ENCODE results near the gene SULT1A2. TPM values are rescaled to one million over a fixed set of nuclear protein-coding genes. Genes with fewer than 3 reads are reported as not detected.

The SULT1A2 gene
- total and polyA plus RNA-seq, 2 of the 13 experiments (the other 11 are each of a cell fraction or from before 2014, with no cell fraction given) = 33.0 to 34.2 TPM

- TF ChIP-seq PRDM10 (CRISPR knock-in tag; IDR thresholded peaks at IDR 0.05; ENCODE audit: low read depth) (0 out of 2 replicates have a peak, but pooled peaks have one; percentile 10), ZNF33B (CRISPR knock-in tag; IDR thresholded peaks at IDR 0.05) (no peak), SPEN (CRISPR knock-in tag; IDR thresholded peaks at IDR 0.05; ENCODE audit: low read depth) (peak; percentile 5; the same call in 1 of the 2 replicates), MTA1 (CRISPR knock-in tag; IDR thresholded peaks at IDR 0.05; ENCODE audit: borderline replicate concordance) (no peak), TGIF2 (CRISPR knock-in tag; IDR thresholded peaks at IDR 0.05) (0 out of 2 replicates have a peak, but pooled peaks have one; percentile 40), YEATS2 (CRISPR knock-in tag; IDR thresholded peaks at IDR 0.05; ENCODE audit: borderline replicate concordance) (0 out of 2 replicates have a peak, but pooled peaks have one; percentile 39), RFX5 (IDR thresholded peaks at IDR 0.05; ENCODE audit: low read depth, low read length) (no peak), PAXIP1 (CRISPR knock-in tag; conservative IDR thresholded peaks at IDR 0.05) (peak; percentile 42; the same call in 1 of the 2 replicates)
- TF ChIP-seq, protein P1, sequence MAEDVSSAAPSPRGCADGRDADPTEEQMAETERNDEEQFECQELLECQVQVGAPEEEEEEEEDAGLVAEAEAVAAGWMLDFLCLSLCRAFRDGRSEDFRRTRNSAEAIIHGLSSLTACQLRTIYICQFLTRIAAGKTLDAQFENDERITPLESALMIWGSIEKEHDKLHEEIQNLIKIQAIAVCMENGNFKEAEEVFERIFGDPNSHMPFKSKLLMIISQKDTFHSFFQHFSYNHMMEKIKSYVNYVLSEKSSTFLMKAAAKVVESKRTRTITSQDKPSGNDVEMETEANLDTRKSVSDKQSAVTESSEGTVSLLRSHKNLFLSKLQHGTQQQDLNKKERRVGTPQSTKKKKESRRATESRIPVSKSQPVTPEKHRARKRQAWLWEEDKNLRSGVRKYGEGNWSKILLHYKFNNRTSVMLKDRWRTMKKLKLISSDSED (CRISPR knock-in tag; IDR thresholded peaks at IDR 0.05) = no peak
- TF ChIP-seq, protein P2, sequence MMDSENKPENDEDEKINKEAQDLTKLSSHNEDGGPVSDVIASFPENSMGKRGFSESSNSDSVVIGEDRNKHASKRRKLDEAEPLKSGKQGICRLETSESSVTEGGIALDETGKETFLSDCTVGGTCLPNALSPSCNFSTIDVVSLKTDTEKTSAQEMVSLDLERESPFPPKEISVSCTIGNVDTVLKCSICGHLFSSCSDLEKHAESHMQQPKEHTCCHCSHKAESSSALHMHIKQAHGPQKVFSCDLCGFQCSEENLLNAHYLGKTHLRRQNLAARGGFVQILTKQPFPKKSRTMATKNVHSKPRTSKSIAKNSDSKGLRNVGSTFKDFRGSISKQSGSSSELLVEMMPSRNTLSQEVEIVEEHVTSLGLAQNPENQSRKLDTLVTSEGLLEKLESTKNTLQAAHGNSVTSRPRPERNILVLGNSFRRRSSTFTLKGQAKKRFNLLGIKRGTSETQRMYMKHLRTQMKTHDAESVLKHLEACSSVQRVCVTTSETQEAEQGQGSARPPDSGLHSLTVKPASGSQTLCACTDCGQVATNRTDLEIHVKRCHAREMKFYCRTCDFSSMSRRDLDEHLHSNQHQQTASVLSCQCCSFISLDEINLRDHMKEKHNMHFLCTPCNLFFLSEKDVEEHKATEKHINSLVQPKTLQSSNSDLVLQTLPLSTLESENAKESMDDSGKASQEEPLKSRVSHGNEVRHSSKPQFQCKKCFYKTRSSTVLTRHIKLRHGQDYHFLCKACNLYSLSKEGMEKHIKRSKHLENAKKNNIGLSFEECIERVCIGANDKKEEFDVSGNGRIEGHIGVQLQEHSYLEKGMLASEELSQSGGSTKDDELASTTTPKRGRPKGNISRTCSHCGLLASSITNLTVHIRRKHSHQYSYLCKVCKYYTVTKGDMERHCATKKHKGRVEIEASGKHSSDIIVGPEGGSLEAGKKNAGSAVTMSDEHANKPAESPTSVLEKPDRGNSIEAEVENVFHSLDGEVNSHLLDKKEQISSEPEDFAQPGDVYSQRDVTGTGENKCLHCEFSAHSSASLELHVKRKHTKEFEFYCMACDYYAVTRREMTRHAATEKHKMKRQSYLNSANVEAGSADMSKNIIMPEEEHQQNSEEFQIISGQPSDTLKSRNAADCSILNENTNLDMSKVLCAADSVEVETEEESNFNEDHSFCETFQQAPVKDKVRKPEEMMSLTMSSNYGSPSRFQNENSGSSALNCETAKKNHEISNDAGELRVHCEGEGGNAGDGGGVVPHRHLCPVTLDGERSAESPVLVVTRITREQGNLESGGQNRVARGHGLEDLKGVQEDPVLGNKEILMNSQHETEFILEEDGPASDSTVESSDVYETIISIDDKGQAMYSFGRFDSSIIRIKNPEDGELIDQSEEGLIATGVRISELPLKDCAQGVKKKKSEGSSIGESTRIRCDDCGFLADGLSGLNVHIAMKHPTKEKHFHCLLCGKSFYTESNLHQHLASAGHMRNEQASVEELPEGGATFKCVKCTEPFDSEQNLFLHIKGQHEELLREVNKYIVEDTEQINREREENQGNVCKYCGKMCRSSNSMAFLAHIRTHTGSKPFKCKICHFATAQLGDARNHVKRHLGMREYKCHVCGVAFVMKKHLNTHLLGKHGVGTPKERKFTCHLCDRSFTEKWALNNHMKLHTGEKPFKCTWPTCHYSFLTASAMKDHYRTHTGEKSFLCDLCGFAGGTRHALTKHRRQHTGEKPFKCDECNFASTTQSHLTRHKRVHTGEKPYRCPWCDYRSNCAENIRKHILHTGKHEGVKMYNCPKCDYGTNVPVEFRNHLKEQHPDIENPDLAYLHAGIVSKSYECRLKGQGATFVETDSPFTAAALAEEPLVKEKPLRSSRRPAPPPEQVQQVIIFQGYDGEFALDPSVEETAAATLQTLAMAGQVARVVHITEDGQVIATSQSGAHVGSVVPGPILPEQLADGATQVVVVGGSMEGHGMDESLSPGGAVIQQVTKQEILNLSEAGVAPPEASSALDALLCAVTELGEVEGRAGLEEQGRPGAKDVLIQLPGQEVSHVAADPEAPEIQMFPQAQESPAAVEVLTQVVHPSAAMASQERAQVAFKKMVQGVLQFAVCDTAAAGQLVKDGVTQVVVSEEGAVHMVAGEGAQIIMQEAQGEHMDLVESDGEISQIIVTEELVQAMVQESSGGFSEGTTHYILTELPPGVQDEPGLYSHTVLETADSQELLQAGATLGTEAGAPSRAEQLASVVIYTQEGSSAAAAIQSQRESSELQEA (CRISPR knock-in tag; IDR thresholded peaks at IDR 0.05; ENCODE audit: not compliant biosample characterization) = peak; percentile 17
Measured at GRCh38 chr16:28597692-28598261, 927 bp upstream of the SULT1A2 start (continued).
